Psoas muscle (tissue), 8 donors: Measurements from ENCODE around the gene TYK2. TPM values are rescaled to one million over a fixed set of nuclear protein-coding genes. Genes with fewer than 3 reads are reported as not detected.

ENCODE experiments used
- ATAC-seq, 4 donors: fragments of 200-7000 bp; cut with Tn5 transposase; one replicate each; pipeline ENCODE4 v1.9.1; 2020; ENCODE audit warnings: moderate library complexity in 3 of 4, mild to moderate bottlenecking in 2 of 4
- DNase-seq, 2 donors: peaks; one replicate each; pipeline ENCODE4 v3.0.0-alpha.2; 2020
- H3K27ac ChIP-seq: fragments of 200-600 bp; one replicate; pipeline ENCODE4 v1.8.0; 2022
- H3K27me3 ChIP-seq, 3 donors: fragments of 200-600 bp in 1 of 3; one replicate each; pipeline versions ENCODE4 v1.6.1 to v1.8.0; 2013 to 2022; ENCODE audit warnings: low read length in 2 of 3, mild to moderate bottlenecking in 2 of 3, moderate library complexity in 1 of 3; ENCODE audit not compliant: insufficient read depth in 3 of 3
- H3K36me3 ChIP-seq, 2 donors: fragments of 200-600 bp in 1 of 2; one replicate each; pipeline versions ENCODE4 v1.6.1 to v1.8.0; 2013 to 2022; ENCODE audit warnings: low read depth in 1 of 2, mild to moderate bottlenecking in 1 of 2, moderate library complexity in 1 of 2; ENCODE audit not compliant: insufficient read depth in 1 of 2
- H3K4me1 ChIP-seq: fragments of 200-600 bp; one replicate; pipeline ENCODE4 v1.8.0; 2022
- H3K4me3 ChIP-seq: fragments of 200-600 bp; one replicate; pipeline ENCODE4 v1.8.0; 2022; ENCODE audit warnings: mild to moderate bottlenecking
- H3K9me3 ChIP-seq: fragments of 200-600 bp; one replicate; pipeline ENCODE4 v1.8.0; 2022
- WGBS, 3 donors: extraction: QIAGEN DNeasy Blood & Tissue Kit; methylation state at CpG; one replicate each; pipeline versions ENCODE4 v1.1.6 to v1.1.7; 2013; 5-methylcytosine and 5-hydroxymethylcytosine counted together
- intact Hi-C, 2 donors: fragments of 100-400 bp; cut with DNase I; formaldehyde crosslinking; loops; one replicate each; pipeline versions ENCODE4 v1.11.0 to v1.14.2; 2022
- polyA plus RNA-seq, 3 donors: library from polyadenylated mRNA; stranded (reverse); fragments of 200-250 nt; gene quantifications; one replicate each; pipeline ENCODE4 v1.2.3, GENCODE V29; 2013
- total RNA-seq, 4 donors: library from RNA; stranded (reverse); fragmentation: NEBNext Ultra II Directional in 2 of 4; extraction: Animal tissue kit (Norgen Biotek cat#: 25700) in 2 of 4; gene quantifications; one replicate each; pipeline versions ENCODE4 v1.2.1 to v1.2.4, GENCODE V29; 2021 to 2023
- TF ChIP-seq, protein P1 (sequence below): fragments of 200-600 bp; IDR thresholded peaks from one replicate; pipeline ENCODE4 v1.8.0; 2022; ENCODE audit warnings: antibody characterized with exemption
- donor health status: healthy with polysubstance abuse.
- donor health status: DM: no; HTN: no; CAD: no; lungs with moderate emphysema.
- donor health status: Bipolar disorder and iron deficiency.
- donor health status: healthy.
- donor health status: DM: yes; HTN: yes; CAD: no.
- donor health status: DM: no; HTN: no; CAD: no.
- donor health status: DM: no; HTN: no; CAD: no.
- donor health status: DM: yes; HTN: yes; CAD: no.

Gene TYK2
- total and polyA plus RNA-seq, 7 donors: 37.1 to 58.8 (median 41.7) TPM

GRCh38 chr19:10363789-10364281, 16.5 kb downstream of the TYK2 start:
- peaks cover 13 to 85% of the 10 kb centered on the region in 2 donors for H3K36me3 ChIP-seq
- no peaks in the 10 kb centered on the region for H3K27me3 ChIP-seq
- no peak for ATAC-seq
- TF ChIP-seq, protein P1, sequence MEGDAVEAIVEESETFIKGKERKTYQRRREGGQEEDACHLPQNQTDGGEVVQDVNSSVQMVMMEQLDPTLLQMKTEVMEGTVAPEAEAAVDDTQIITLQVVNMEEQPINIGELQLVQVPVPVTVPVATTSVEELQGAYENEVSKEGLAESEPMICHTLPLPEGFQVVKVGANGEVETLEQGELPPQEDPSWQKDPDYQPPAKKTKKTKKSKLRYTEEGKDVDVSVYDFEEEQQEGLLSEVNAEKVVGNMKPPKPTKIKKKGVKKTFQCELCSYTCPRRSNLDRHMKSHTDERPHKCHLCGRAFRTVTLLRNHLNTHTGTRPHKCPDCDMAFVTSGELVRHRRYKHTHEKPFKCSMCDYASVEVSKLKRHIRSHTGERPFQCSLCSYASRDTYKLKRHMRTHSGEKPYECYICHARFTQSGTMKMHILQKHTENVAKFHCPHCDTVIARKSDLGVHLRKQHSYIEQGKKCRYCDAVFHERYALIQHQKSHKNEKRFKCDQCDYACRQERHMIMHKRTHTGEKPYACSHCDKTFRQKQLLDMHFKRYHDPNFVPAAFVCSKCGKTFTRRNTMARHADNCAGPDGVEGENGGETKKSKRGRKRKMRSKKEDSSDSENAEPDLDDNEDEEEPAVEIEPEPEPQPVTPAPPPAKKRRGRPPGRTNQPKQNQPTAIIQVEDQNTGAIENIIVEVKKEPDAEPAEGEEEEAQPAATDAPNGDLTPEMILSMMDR: no peak
- no peaks in the 10 kb centered on the region for H3K9me3 ChIP-seq
- no peaks in the 10 kb centered on the region for H3K4me1 ChIP-seq
- no peak overlapping the region for H3K27ac ChIP-seq
- intact Hi-C loops: no loop called here
- 90 to 97% (median 94%) methylated on average over 12 of the region's 12 CpGs for WGBS, 3 donors
- no peak for DNase-seq
- no peak overlapping the region for H3K4me3 ChIP-seq

GRCh38 chr19:10362259-10362658, 18.1 kb downstream of the TYK2 start:
- no peak overlapping the region for H3K27ac ChIP-seq
- DNase-seq (no peak), ATAC-seq (no peak)
- H3K4me1 ChIP-seq: no peaks in the 10 kb centered on the region
- 93 to 96% (median 94%) methylated on average over 14 to 18 of the region's 18 CpGs for WGBS, 3 donors
- H3K36me3 ChIP-seq: peaks cover 13 to 86% of the 10 kb centered on the region in 2 donors
- intact Hi-C loops: no loop called here
- no peak overlapping the region for H3K4me3 ChIP-seq
- no peaks in the 10 kb centered on the region for H3K9me3 ChIP-seq
- TF ChIP-seq, protein P1: no peak
- no peaks in the 10 kb centered on the region for H3K27me3 ChIP-seq

GRCh38 chr19:10361569-10362011, 18.8 kb downstream of the TYK2 start:
- Histone ChIP-seq H3K4me1 (no peaks in the 10 kb centered on the region), H3K4me3 (no peak overlapping the region), H3K9me3 (no peaks in the 10 kb centered on the region), H3K27ac (no peak overlapping the region), H3K27me3 (no peaks in the 10 kb centered on the region), H3K36me3 (peaks cover 13 to 86% of the 10 kb centered on the region in 2 donors)
- no peak for ATAC-seq
- TF ChIP-seq, protein P1: no peak
- no peak for DNase-seq
- WGBS, 3 donors: 79 to 85% (median 80%) methylated on average over 16 of the region's 16 CpGs
- intact Hi-C loops: no loop called here

DNA sequence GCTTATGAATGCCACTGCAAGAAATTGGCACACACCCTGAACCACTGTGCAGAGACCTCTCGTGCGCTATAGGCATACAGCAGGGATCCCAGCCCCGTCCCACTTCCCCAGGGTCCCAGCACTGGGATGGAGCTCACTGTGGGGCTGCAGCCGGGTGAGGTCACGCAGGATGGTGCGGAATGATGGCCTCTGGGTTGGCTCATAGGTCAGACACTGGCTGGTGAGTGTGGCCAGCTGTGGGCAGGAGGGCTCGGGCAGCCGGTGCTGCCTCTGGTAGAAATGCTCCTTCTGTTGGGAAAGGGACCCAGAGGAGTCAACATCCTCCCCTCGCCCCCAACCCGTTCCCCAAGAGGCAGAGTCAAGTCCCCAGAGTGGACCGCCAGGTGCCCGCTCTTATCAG, 23.9 kb downstream of the TYK2 start:
- intact Hi-C loops: no loop called here
- H3K27me3 ChIP-seq: no peaks in the 10 kb centered on the region
- H3K9me3 ChIP-seq: no peaks in the 10 kb centered on the region
- DNase-seq (no peak), ATAC-seq (no peak)
- peaks cover 7 to 79% of the 10 kb centered on the region in 2 donors for H3K36me3 ChIP-seq
- no peak overlapping the region for H3K27ac ChIP-seq
- TF ChIP-seq, protein P1: no peak
- no peaks in the 10 kb centered on the region for H3K4me1 ChIP-seq
- 93 to 99% (median 94%) methylated on average over 12 of the region's 12 CpGs for whole genome bisulfite sequencing, 3 donors
- no peak overlapping the region for H3K4me3 ChIP-seq
